H1 (cell line): ENCODE results near the gene CMYA5. TPM values are rescaled to one million over a fixed set of nuclear protein-coding genes. Genes with fewer than 3 reads are reported as not detected.

ENCODE experiments used
- CTCF ChIA-PET: fragments of 300-600 bp; sonication (Branson Sonifier 250); formaldehyde crosslinking; loops from one replicate; lab custom pipeline; 2021; ENCODE audit not compliant: partially characterized antibody; lab: Charles Lee
- POLR2A ChIA-PET: fragments of 300-600 bp; sonication (Branson Sonifier 250); formaldehyde crosslinking; loops from one replicate; lab custom pipeline; 2021; ENCODE audit warnings: inconsistent platforms; ENCODE audit not compliant: partially characterized antibody; lab: Charles Lee
- DNase-seq, 2 experiments: peaks; one replicate each; pipeline versions ENCODE4 v3.0.0 to v3.0.0-alpha.2; 2010 to 2022; ENCODE audit warnings: low spot score in 2 of 2, low read depth in 1 of 2, mixed read lengths in 1 of 2
- FAIRE-seq: peaks from 2 replicates; lab custom pipeline; 2011; peaks lifted over from hg19 to GRCh38; lab: Jason Lieb, UNC
- H2AFZ ChIP-seq: 2 replicates; pipeline ENCODE4 v1.8.1; 2012; ENCODE audit warnings: low read length, inconsistent platforms
- H2AK5ac ChIP-seq: 2 replicates; pipeline ENCODE4 v1.6.1; 2013; ENCODE audit warnings: low read depth, low read length
- H2BK120ac ChIP-seq: replicated peaks from 2 replicates; pipeline ENCODE3; 2013; ENCODE audit warnings: low read depth, low read length, inconsistent platforms
- H2BK12ac ChIP-seq: 2 replicates; pipeline ENCODE4 v1.6.1; 2013; ENCODE audit warnings: low read depth, low read length
- H2BK15ac ChIP-seq: 2 replicates; pipeline ENCODE4 v1.6.1; 2013; ENCODE audit warnings: low read length
- H2BK20ac ChIP-seq: 2 replicates; pipeline ENCODE4 v1.6.1; 2013; ENCODE audit warnings: low read length
- H2BK5ac ChIP-seq: 2 replicates; pipeline ENCODE4 v1.6.1; 2013; ENCODE audit warnings: low read depth, low read length
- H3K14ac ChIP-seq: 2 replicates; pipeline ENCODE4 v1.6.1; 2013; ENCODE audit warnings: inconsistent platforms; ENCODE audit not compliant: insufficient read length
- H3K18ac ChIP-seq: 2 replicates; pipeline ENCODE4 v1.6.1; 2013; ENCODE audit warnings: low read length; ENCODE audit errors: extremely low read depth
- H3K23ac ChIP-seq: 2 replicates; pipeline ENCODE4 v1.6.1; 2013; ENCODE audit warnings: inconsistent platforms; ENCODE audit not compliant: insufficient read length
- H3K23me2 ChIP-seq: 2 replicates; pipeline ENCODE4 v1.6.1; 2013; ENCODE audit warnings: low read depth, low read length
- H3K27ac ChIP-seq: 2 replicates; pipeline ENCODE4 v1.6.1; 2011; ENCODE audit warnings: low read depth, low read length, inconsistent platforms
- H3K27me3 ChIP-seq, 4 experiments: replicated peaks in 1 of 4; 1 replicate in 1 of 4; 2 replicates in 3 of 4; pipeline versions ENCODE4 v1.6.1 to v1.8.1; 2011 to 2013; ENCODE audit warnings: low read length in 3 of 4, mild to moderate bottlenecking in 3 of 4, inconsistent platforms in 2 of 4, mixed read lengths in 2 of 4, moderate library complexity in 1 of 4; ENCODE audit not compliant: control insufficient read depth in 3 of 4, insufficient read depth in 3 of 4; ENCODE audit errors: extremely low read depth in 1 of 4
- H3K36me3 ChIP-seq, 4 experiments: 2 replicates each; pipeline versions ENCODE4 v1.6.1 to v1.8.1; 2011 to 2013; ENCODE audit warnings: mild to moderate bottlenecking in 4 of 4, low read length in 3 of 4, moderate library complexity in 2 of 4, control low read depth in 1 of 4, inconsistent platforms in 1 of 4; ENCODE audit not compliant: insufficient read depth in 4 of 4, control insufficient read depth in 2 of 4
- H3K4ac ChIP-seq: replicated peaks from 2 replicates; pipeline ENCODE3; 2013; ENCODE audit warnings: low read length, low read depth, mixed read lengths, inconsistent platforms; ENCODE audit not compliant: insufficient read length
- H3K4me1 ChIP-seq, 4 experiments: replicated peaks in 1 of 4; 1 replicate in 1 of 4; 2 replicates in 3 of 4; pipeline versions ENCODE4 v1.6.1 to v1.8.1; 2011 to 2013; ENCODE audit warnings: low read length in 3 of 4, inconsistent platforms in 2 of 4, mixed read lengths in 1 of 4; ENCODE audit not compliant: insufficient read depth in 4 of 4, control insufficient read depth in 3 of 4
- H3K4me2 ChIP-seq, 2 experiments: 2 replicates each; pipeline versions ENCODE4 v1.6.1 to v1.8.1; 2011 to 2013; ENCODE audit warnings: low read depth in 2 of 2, low read length in 2 of 2, control low read depth in 1 of 2, inconsistent platforms in 1 of 2, mild to moderate bottlenecking in 1 of 2; ENCODE audit not compliant: insufficient read depth in 1 of 2
- H3K4me3 ChIP-seq, 4 experiments: fragments of 200-600, 300-600 bp in 1 of 4; sonication (generic), shearing (Covaris generic), sonication (Bioruptor Twin) in 1 of 4; 2 replicates each; pipeline versions ENCODE4 v1.5.1 to v1.8.1; 2011 to 2016; ENCODE audit warnings: low read length in 4 of 4, low read depth in 3 of 4, control low read depth in 2 of 4, inconsistent platforms in 2 of 4, mild to moderate bottlenecking in 2 of 4, mixed read lengths in 1 of 4, moderate library complexity in 1 of 4; ENCODE audit not compliant: insufficient read depth in 2 of 4; ENCODE audit errors: extremely low read depth in 1 of 4
- H3K56ac ChIP-seq: replicated peaks from 2 replicates; pipeline ENCODE3; 2013; ENCODE audit warnings: low read depth, mild to moderate bottlenecking, mixed read lengths, low read length, inconsistent platforms; ENCODE audit not compliant: insufficient read length
- H3K79me1 ChIP-seq: 2 replicates; pipeline ENCODE4 v1.6.1; 2013; ENCODE audit warnings: low read depth, low read length, control low read depth
- H3K79me2 ChIP-seq, 2 experiments: 2 replicates each; pipeline versions ENCODE4 v1.6.1 to v1.8.1; 2012 to 2013; ENCODE audit warnings: low read length in 2 of 2, mild to moderate bottlenecking in 2 of 2, inconsistent platforms in 1 of 2; ENCODE audit not compliant: insufficient read depth in 2 of 2, control insufficient read depth in 1 of 2
- H3K9ac ChIP-seq, 4 experiments: replicated peaks in 1 of 4; 1 replicate in 1 of 4; 2 replicates in 3 of 4; pipeline versions ENCODE4 v1.6.1 to v1.8.1; 2011 to 2013; ENCODE audit warnings: low read depth in 3 of 4, low read length in 3 of 4, control low read depth in 2 of 4, mild to moderate bottlenecking in 2 of 4, moderate library complexity in 2 of 4, inconsistent platforms in 1 of 4; ENCODE audit errors: extremely low read depth in 1 of 4
- H3K9me3 ChIP-seq, 2 experiments: 2 replicates each; pipeline versions ENCODE4 v1.6.1 to v1.8.1; 2012 to 2013; ENCODE audit warnings: mild to moderate bottlenecking in 2 of 2, moderate library complexity in 2 of 2, control low read depth in 1 of 2, inconsistent platforms in 1 of 2, low read depth in 1 of 2, low read length in 1 of 2, mixed read lengths in 1 of 2; ENCODE audit not compliant: insufficient read depth in 2 of 2
- H4K20me1 ChIP-seq, 2 experiments: replicated peaks in 1 of 2; 2 replicates each; pipeline versions ENCODE3 to v1.8.1; 2011 to 2013; ENCODE audit warnings: inconsistent platforms in 2 of 2, low read length in 2 of 2, mild to moderate bottlenecking in 1 of 2; ENCODE audit not compliant: insufficient read depth in 2 of 2, control insufficient read depth in 1 of 2
- H4K5ac ChIP-seq: 2 replicates; pipeline ENCODE4 v1.6.1; 2013; ENCODE audit warnings: low read length, low read depth, mixed read lengths, inconsistent platforms; ENCODE audit not compliant: insufficient read length
- H4K8ac ChIP-seq: 2 replicates; pipeline ENCODE4 v1.8.0; 2013; ENCODE audit warnings: mild to moderate bottlenecking, moderate library complexity, low read length, inconsistent platforms; ENCODE audit not compliant: insufficient read depth; ENCODE audit errors: extremely low read depth
- H4K91ac ChIP-seq: replicated peaks from 2 replicates; pipeline ENCODE3; 2013; ENCODE audit warnings: low read length, mixed read lengths, inconsistent platforms; ENCODE audit not compliant: insufficient read length
- CBX5 ChIP-seq: fragments of 300-800, 300-1000 bp; sonication (generic); IDR thresholded peaks from 2 replicates; pipeline ENCODE4 v1.7.1; 2016; ENCODE audit warnings: antibody characterized with exemption, low read length, low read depth
- CHD1 ChIP-seq: IDR thresholded peaks from 2 replicates; pipeline ENCODE4 v1.6.1; 2012; ENCODE audit warnings: low read depth, low read length, improper control_type of control experiment
- CREB1 ChIP-seq: IDR thresholded peaks from 2 replicates; pipeline ENCODE4 v1.6.1; 2012; ENCODE audit warnings: inconsistent platforms
- CTBP2 ChIP-seq: IDR thresholded peaks from 2 replicates; pipeline ENCODE4 v1.7.0; 2011; ENCODE audit warnings: borderline replicate concordance, mild to moderate bottlenecking, moderate library complexity, mixed read lengths, low read length; ENCODE audit not compliant: insufficient read depth, insufficient read length
- EGR1 ChIP-seq: IDR thresholded peaks from 2 replicates; pipeline ENCODE4 v1.6.1; 2011; ENCODE audit warnings: low read depth, low read length, borderline replicate concordance
- GTF2F1 ChIP-seq: IDR thresholded peaks from 2 replicates; pipeline ENCODE4 v1.6.1; 2012; ENCODE audit warnings: low read depth, low read length, improper control_type of control experiment, borderline replicate concordance
- SAP30 ChIP-seq: fragments of 300-600 bp; sonication (generic); IDR thresholded peaks from 2 replicates; pipeline ENCODE4 v1.7.1; 2012; ENCODE audit warnings: low read length, moderate library complexity, mild to moderate bottlenecking, inconsistent platforms; ENCODE audit not compliant: insufficient read depth, insufficient replicate concordance
- SIN3A ChIP-seq, 2 experiments: IDR thresholded peaks in 1 of 2; conservative IDR thresholded peaks in 1 of 2; 2 replicates each; pipeline ENCODE4 v1.6.1; 2011 to 2012; ENCODE audit warnings: low read length in 2 of 2, improper control_type of control experiment in 1 of 2, low read depth in 1 of 2, mild to moderate bottlenecking in 1 of 2
- SIRT6 ChIP-seq: IDR thresholded peaks from one replicate; pipeline ENCODE4 v1.7.1; 2012; ENCODE audit warnings: low read length, inconsistent platforms
- SP1 ChIP-seq: IDR thresholded peaks from 2 replicates; pipeline ENCODE4 v1.6.1; 2011; ENCODE audit warnings: low read depth, low read length
- TAF1 ChIP-seq: IDR thresholded peaks from 2 replicates; pipeline ENCODE4 v1.6.1; 2011; ENCODE audit warnings: mild to moderate bottlenecking, low read depth, low read length
- WGBS, 2 experiments: shearing (Covaris generic) in 1 of 2; methylation state at CpG; one replicate each; pipeline versions ENCODE4 v1.1.6 to v1.1.7; 2013 to 2015; ENCODE audit warnings: low lambda C conversion rate in 2 of 2, mixed read lengths in 2 of 2, inconsistent platforms in 1 of 2, low coverage in 1 of 2, missing lambda C conversion rate in 1 of 2; ENCODE audit not compliant: insufficient replicate concordance in 2 of 2, insufficient coverage in 1 of 2, insufficient read length in 1 of 2; ENCODE audit errors: extremely low coverage in 1 of 2, missing lambda C conversion rate in 1 of 2; 5-methylcytosine and 5-hydroxymethylcytosine counted together
- polyA plus RNA-seq, 7 experiments: library from polyadenylated mRNA; depleted of rRNA in 3 of 7; stranded (reverse) in 5 of 7; unstranded in 2 of 7; fragments of >200 nt in 5 of 7; fragments of 200-250 nt in 2 of 7; gene quantifications; 1 replicate in 5 of 7; 2 replicates in 1 of 7; 4 replicates in 1 of 7; pipeline versions ENCODE4 v1.2.1 to v1.2.3, GENCODE V29; 2011 to 2013; ENCODE audit warnings: missing spikeins in 2 of 7, mixed read lengths in 2 of 7
- total RNA-seq: library from RNA; stranded (reverse); fragmentation: NEBNext Ultra II Directional; extraction: Animal tissue kit (Norgen Biotek cat#: 25700); gene quantifications from 2 replicates; pipeline ENCODE4 v1.2.1, GENCODE V29; 2021

CMYA5 gene
- total and polyA plus RNA-seq, 2 of the 8 experiments (the other 6 are each of a cell fraction or from before 2014, with no cell fraction given), result 0.88 to 0.95 TPM

DNA sequence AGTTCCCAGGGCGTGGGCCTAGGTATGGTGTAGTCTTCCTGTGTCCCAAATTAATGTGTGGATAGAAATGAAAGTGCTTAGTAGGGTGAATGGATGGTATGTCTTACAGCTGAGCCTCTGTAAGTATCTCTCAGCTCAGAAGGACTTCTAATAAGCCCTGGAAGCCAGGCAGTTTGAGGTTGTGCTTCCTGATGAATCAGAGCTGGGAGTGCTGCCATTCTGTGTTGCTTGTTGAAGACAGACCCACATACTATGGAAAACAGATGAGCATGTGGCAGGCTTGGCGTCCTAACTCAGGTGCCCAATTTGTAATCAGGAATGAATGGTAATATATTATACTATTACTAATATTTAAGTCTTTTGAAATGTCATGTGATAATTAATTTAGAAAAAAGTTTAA lies 69.8 kb downstream of the CMYA5 start:
- no peaks in the 10 kb centered on the region for H3K79me1 ChIP-seq
- DNase-seq (no peak), FAIRE-seq (no peak)
- no peak overlapping the region for H3K9ac ChIP-seq
- H4K5ac ChIP-seq, result no peak overlapping the region
- H2BK120ac ChIP-seq, result no peak overlapping the region
- H4K8ac ChIP-seq, result no peak overlapping the region
- H3K27me3 ChIP-seq, result no peaks in the 10 kb centered on the region
- H3K18ac ChIP-seq, result no peak overlapping the region
- no peak overlapping the region for H3K4me2 ChIP-seq
- 85% methylated on average over 2 of the region's 2 CpGs; no CpG with 5 or more reads in 1 of the 2 experiments for WGBS, 2 experiments
- no peak overlapping the region for H3K27ac ChIP-seq
- no peaks in the 10 kb centered on the region for H3K23me2 ChIP-seq
- ChIA-PET POLR2A (no interaction called here), CTCF (interaction anchor here (1.1 to 5.8 kb wide), 2 partner anchors 15 to 54 kb away, joined by 4 to 37 read pairs; no protein-coding TSS in a partner anchor)
- H3K9me3 ChIP-seq, result no peaks in the 10 kb centered on the region
- H2AFZ ChIP-seq, result no peak overlapping the region
- no peak overlapping the region for H2BK12ac ChIP-seq
- no peak overlapping the region for H3K4me3 ChIP-seq
- H3K36me3 ChIP-seq, result no peaks in the 10 kb centered on the region
- no peak overlapping the region for H2BK20ac ChIP-seq
- H3K56ac ChIP-seq, result no peak overlapping the region
- H3K4me1 ChIP-seq, result no peaks in the 10 kb centered on the region
- no peak overlapping the region for H3K4ac ChIP-seq
- no peak for TF ChIP-seq SIN3A (conservative IDR thresholded peaks at IDR 0.05 in 1 of 2, IDR thresholded peaks at IDR 0.05 in 1 of 2; ENCODE audit: low read depth in 1 of 2, low read length in 2 of 2)
- TF ChIP-seq SIRT6, result no peak
- no peak for TF ChIP-seq EGR1
- TF ChIP-seq CBX5, result no peak
- TF ChIP-seq CTBP2, result no peak
- no peak for TF ChIP-seq TAF1
- no peak for TF ChIP-seq CREB1
- TF ChIP-seq SP1, result no peak
- TF ChIP-seq GTF2F1, result no peak
- TF ChIP-seq CHD1, result no peak
- no peak for TF ChIP-seq SAP30
- no peak overlapping the region for H2AK5ac ChIP-seq
- no peaks in the 10 kb centered on the region for H3K79me2 ChIP-seq
- no peak overlapping the region for H2BK5ac ChIP-seq
- no peak overlapping the region for H4K91ac ChIP-seq
- H3K14ac ChIP-seq, result no peak overlapping the region
- H4K20me1 ChIP-seq, result no peaks in the 10 kb centered on the region
- H2BK15ac ChIP-seq, result no peak overlapping the region
- H3K23ac ChIP-seq, result no peak overlapping the region
